ENCODE results near the gene CSF2RB.
A peak's percentile ranks its signal among the peaks of the same experiment; 100 is the strongest.

The CSF2RB gene

GRCh38 chr22:36870250-36870649, 43.2 kb upstream of the CSF2RB start:
- POLR2A ChIA-PET, result no interaction called here
- H3K36me3 ChIP-seq (ENCODE audit: control insufficient read depth in 4 of 4, insufficient read depth in 4 of 4, low read length in 3 of 4), result peaks cover 3 to 98% (median 53%) of the 10 kb centered on the region in 4 experiments
- peaks cover 0 to 23% (median 19%) of the 10 kb centered on the region in 4 experiments for H3K4me1 ChIP-seq (ENCODE audit: control extremely low read depth in 1 of 4, control insufficient read depth in 4 of 4, insufficient read depth in 4 of 4, low read length in 3 of 4)
- no peak for DNase-seq
- H3K9me3 ChIP-seq (ENCODE audit: control extremely low read depth in 1 of 5, control insufficient read depth in 4 of 5, insufficient read depth in 2 of 5, low read depth in 1 of 5, low read length in 4 of 5), result no peaks in the 10 kb centered on the region
- 97% methylated on average over 13 of the region's 14 CpGs for WGBS (ENCODE audit: insufficient coverage)
- no peaks in the 10 kb centered on the region for H3K27me3 ChIP-seq (replicated peaks in 2 of 5; ENCODE audit: control insufficient read depth in 4 of 5, insufficient read depth in 5 of 5, low read length in 4 of 5)
- H3K4me3 ChIP-seq (ENCODE audit: control insufficient read depth in 1 of 7, extremely low read depth in 1 of 7, insufficient read depth in 4 of 7, low read depth in 2 of 7, low read length in 6 of 7), result no peak overlapping the region
- CTCF ChIA-PET, result interaction anchor here (1.4 to 1.7 kb wide), 2 partner anchors 14 to 17 kb away, joined by 4 to 7 read pairs; no protein-coding TSS in a partner anchor
- H3K27ac ChIP-seq (ENCODE audit: insufficient read depth in 1 of 2, low read depth in 1 of 2, low read length in 2 of 2, poor library complexity in 1 of 2, severe bottlenecking in 2 of 2), result no peak overlapping the region

GRCh38 chr22:36871669-36872081, 41.8 kb upstream of the CSF2RB start:
- no peaks in the 10 kb centered on the region for H3K9me3 ChIP-seq (ENCODE audit: control extremely low read depth in 1 of 5, control insufficient read depth in 4 of 5, insufficient read depth in 2 of 5, low read depth in 1 of 5, low read length in 4 of 5)
- DNase-seq, result no peak
- peaks cover 2 to 98% (median 50%) of the 10 kb centered on the region in 4 experiments for H3K36me3 ChIP-seq (ENCODE audit: control insufficient read depth in 4 of 4, insufficient read depth in 4 of 4, low read length in 3 of 4)
- H3K27ac ChIP-seq (ENCODE audit: insufficient read depth in 1 of 2, low read depth in 1 of 2, low read length in 2 of 2, poor library complexity in 1 of 2, severe bottlenecking in 2 of 2), result peak overlapping the region in 1 of 2 experiments; percentile 45
- POLR2A ChIA-PET, result no interaction called here
- 97% methylated on average over 6 of the region's 11 CpGs for WGBS (ENCODE audit: insufficient coverage)
- no peak overlapping the region for H3K4me3 ChIP-seq (ENCODE audit: control insufficient read depth in 1 of 7, extremely low read depth in 1 of 7, insufficient read depth in 4 of 7, low read depth in 2 of 7, low read length in 6 of 7)
- no peaks in the 10 kb centered on the region for H3K27me3 ChIP-seq (replicated peaks in 2 of 5; ENCODE audit: control insufficient read depth in 4 of 5, insufficient read depth in 5 of 5, low read length in 4 of 5)
- CTCF ChIA-PET, result interaction anchor here (1.0 to 1.6 kb wide), 3 partner anchors 16 to 106 kb away, joined by 4 to 5 read pairs (median 4); no protein-coding TSS in a partner anchor
- H3K4me1 ChIP-seq (ENCODE audit: control extremely low read depth in 1 of 4, control insufficient read depth in 4 of 4, insufficient read depth in 4 of 4, low read length in 3 of 4), result peaks cover 0 to 17% (median 17%) of the 10 kb centered on the region in 4 experiments

- no peaks in the 10 kb centered on the region for H3K9me3 ChIP-seq (ENCODE audit: control extremely low read depth in 1 of 5, control insufficient read depth in 4 of 5, insufficient read depth in 2 of 5, low read depth in 1 of 5, low read length in 4 of 5)
- POLR2A ChIA-PET, result no interaction called here
- no peak overlapping the region for H3K4me3 ChIP-seq (ENCODE audit: control insufficient read depth in 1 of 7, extremely low read depth in 1 of 7, insufficient read depth in 4 of 7, low read depth in 2 of 7, low read length in 6 of 7)
- peaks cover 0 to 17% (median 17%) of the 10 kb centered on the region in 4 experiments for H3K4me1 ChIP-seq (ENCODE audit: control extremely low read depth in 1 of 4, control insufficient read depth in 4 of 4, insufficient read depth in 4 of 4, low read length in 3 of 4)
- H3K27me3 ChIP-seq (replicated peaks in 2 of 5; ENCODE audit: control insufficient read depth in 4 of 5, insufficient read depth in 5 of 5, low read length in 4 of 5), result no peaks in the 10 kb centered on the region
- peak in 2 of 3 donors; percentile 55 to 64 for DNase-seq
- CTCF ChIA-PET, result interaction anchor here (1.0 to 1.6 kb wide), 2 partner anchors 16 to 50 kb away, joined by 4 read pairs; no protein-coding TSS in a partner anchor
- peak overlapping the region in 1 of 2 experiments; percentile 45 for H3K27ac ChIP-seq (ENCODE audit: insufficient read depth in 1 of 2, low read depth in 1 of 2, low read length in 2 of 2, poor library complexity in 1 of 2, severe bottlenecking in 2 of 2)
- peaks cover 2 to 98% (median 49%) of the 10 kb centered on the region in 4 experiments for H3K36me3 ChIP-seq (ENCODE audit: control insufficient read depth in 4 of 4, insufficient read depth in 4 of 4, low read length in 3 of 4)
- WGBS (ENCODE audit: insufficient coverage), result 100% methylated on average over 1 of the region's 3 CpGs
Observed at GRCh38 chr22:36872084-36872483, 41.3 kb upstream of the CSF2RB start.

GRCh38 chr22:36872866-36873498, 40.4 kb upstream of the CSF2RB start:
- Histone ChIP-seq H3K4me1 (ENCODE audit: control extremely low read depth in 1 of 4, control insufficient read depth in 4 of 4, insufficient read depth in 4 of 4, low read length in 3 of 4) (peaks cover 0 to 17% (median 17%) of the 10 kb centered on the region in 4 experiments), H3K4me3 (ENCODE audit: control insufficient read depth in 1 of 7, extremely low read depth in 1 of 7, insufficient read depth in 4 of 7, low read depth in 2 of 7, low read length in 6 of 7) (no peak overlapping the region), H3K9me3 (ENCODE audit: control extremely low read depth in 1 of 5, control insufficient read depth in 4 of 5, insufficient read depth in 2 of 5, low read depth in 1 of 5, low read length in 4 of 5) (no peaks in the 10 kb centered on the region), H3K36me3 (ENCODE audit: control insufficient read depth in 4 of 4, insufficient read depth in 4 of 4, low read length in 3 of 4) (peaks cover 2 to 98% (median 46%) of the 10 kb centered on the region in 4 experiments), H3K27ac (ENCODE audit: insufficient read depth in 1 of 2, low read depth in 1 of 2, low read length in 2 of 2, poor library complexity in 1 of 2, severe bottlenecking in 2 of 2) (peak overlapping the region in 1 of 2 experiments; percentile 70), H3K27me3 (replicated peaks in 2 of 5; ENCODE audit: control insufficient read depth in 4 of 5, insufficient read depth in 5 of 5, low read length in 4 of 5) (no peaks in the 10 kb centered on the region)
- DNase-seq, result no peak
- ChIA-PET CTCF (interaction anchor here (1.0 to 1.4 kb wide), 4 partner anchors 15 to 110 kb away, joined by 3 to 6 read pairs (median 4); no protein-coding TSS in a partner anchor), POLR2A (no interaction called here)
- 100% methylated on average over 2 of the region's 2 CpGs for WGBS (ENCODE audit: insufficient coverage)

- POLR2A ChIA-PET, result no interaction called here
- peak; percentile 60 to 85 (median 80) for DNase-seq
- WGBS (ENCODE audit: insufficient coverage), result 60% methylated on average over 3 of the region's 6 CpGs
Observed at GRCh38 chr22:36873614-36874308, 39.7 kb upstream of the CSF2RB start.

GRCh38 chr22:36874309-36874696, 39.1 kb upstream of the CSF2RB start:
- CTCF ChIA-PET, result interaction anchor here (0.7 to 1.4 kb wide), 8 partner anchors 18 to 109 kb away, joined by 3 to 5 read pairs (median 4); partner anchors contain the start of gene CSF2RB
- POLR2A ChIA-PET, result no interaction called here
- Histone ChIP-seq H3K4me3 (ENCODE audit: control insufficient read depth in 1 of 7, extremely low read depth in 1 of 7, insufficient read depth in 4 of 7, low read depth in 2 of 7, low read length in 6 of 7) (no peak overlapping the region), H3K36me3 (ENCODE audit: control insufficient read depth in 4 of 4, insufficient read depth in 4 of 4, low read length in 3 of 4) (peaks cover 2 to 97% (median 43%) of the 10 kb centered on the region in 4 experiments), H3K9me3 (ENCODE audit: control extremely low read depth in 1 of 5, control insufficient read depth in 4 of 5, insufficient read depth in 2 of 5, low read depth in 1 of 5, low read length in 4 of 5) (no peaks in the 10 kb centered on the region), H3K27ac (ENCODE audit: insufficient read depth in 1 of 2, low read depth in 1 of 2, low read length in 2 of 2, poor library complexity in 1 of 2, severe bottlenecking in 2 of 2) (peak overlapping the region in 1 of 2 experiments; percentile 70), H3K4me1 (ENCODE audit: control extremely low read depth in 1 of 4, control insufficient read depth in 4 of 4, insufficient read depth in 4 of 4, low read length in 3 of 4) (peaks cover 0 to 17% (median 17%) of the 10 kb centered on the region in 4 experiments), H3K27me3 (replicated peaks in 2 of 5; ENCODE audit: control insufficient read depth in 4 of 5, insufficient read depth in 5 of 5, low read length in 4 of 5) (no peaks in the 10 kb centered on the region)
- no peak for DNase-seq
- WGBS (ENCODE audit: insufficient coverage), result 55% methylated on average over 1 of the region's 2 CpGs

More at GRCh38 chr22:36873614-36874308, 39.7 kb upstream of the CSF2RB start:
- CTCF ChIA-PET, result interaction anchor here (0.7 to 1.4 kb wide), 9 partner anchors 16 to 109 kb away, joined by 3 to 6 read pairs (median 4); partner anchors contain the start of gene CSF2RB
- Histone ChIP-seq H3K27ac (ENCODE audit: insufficient read depth in 1 of 2, low read depth in 1 of 2, low read length in 2 of 2, poor library complexity in 1 of 2, severe bottlenecking in 2 of 2) (peak overlapping the region in 1 of 2 experiments; percentile 70), H3K4me1 (ENCODE audit: control extremely low read depth in 1 of 4, control insufficient read depth in 4 of 4, insufficient read depth in 4 of 4, low read length in 3 of 4) (peaks cover 0 to 17% (median 17%) of the 10 kb centered on the region in 4 experiments), H3K36me3 (ENCODE audit: control insufficient read depth in 4 of 4, insufficient read depth in 4 of 4, low read length in 3 of 4) (peaks cover 2 to 98% (median 45%) of the 10 kb centered on the region in 4 experiments), H3K9me3 (ENCODE audit: control extremely low read depth in 1 of 5, control insufficient read depth in 4 of 5, insufficient read depth in 2 of 5, low read depth in 1 of 5, low read length in 4 of 5) (no peaks in the 10 kb centered on the region), H3K4me3 (ENCODE audit: control insufficient read depth in 1 of 7, extremely low read depth in 1 of 7, insufficient read depth in 4 of 7, low read depth in 2 of 7, low read length in 6 of 7) (no peak overlapping the region), H3K27me3 (replicated peaks in 2 of 5; ENCODE audit: control insufficient read depth in 4 of 5, insufficient read depth in 5 of 5, low read length in 4 of 5) (no peaks in the 10 kb centered on the region)

Data from common myeloid progenitor, CD34-positive (primary cell).